NCI-H2227 (cell line): ENCODE data around the gene GARNL3.

Source experiments
- DNase-seq: peaks from one replicate; lab custom pipeline; 2025; ENCODE audit not compliant: unreplicated experiment; lab: John Stamatoyannopoulos, UW

Gene GARNL3

GRCh38 chr9:127346584-127346983, 82.0 kb downstream of the GARNL3 start:
- DNase-seq: no peak

- peak; percentile 19 for DNase-seq
Measured at GRCh38 chr9:127347831-127348776, 83.5 kb downstream of the GARNL3 start.

DNA sequence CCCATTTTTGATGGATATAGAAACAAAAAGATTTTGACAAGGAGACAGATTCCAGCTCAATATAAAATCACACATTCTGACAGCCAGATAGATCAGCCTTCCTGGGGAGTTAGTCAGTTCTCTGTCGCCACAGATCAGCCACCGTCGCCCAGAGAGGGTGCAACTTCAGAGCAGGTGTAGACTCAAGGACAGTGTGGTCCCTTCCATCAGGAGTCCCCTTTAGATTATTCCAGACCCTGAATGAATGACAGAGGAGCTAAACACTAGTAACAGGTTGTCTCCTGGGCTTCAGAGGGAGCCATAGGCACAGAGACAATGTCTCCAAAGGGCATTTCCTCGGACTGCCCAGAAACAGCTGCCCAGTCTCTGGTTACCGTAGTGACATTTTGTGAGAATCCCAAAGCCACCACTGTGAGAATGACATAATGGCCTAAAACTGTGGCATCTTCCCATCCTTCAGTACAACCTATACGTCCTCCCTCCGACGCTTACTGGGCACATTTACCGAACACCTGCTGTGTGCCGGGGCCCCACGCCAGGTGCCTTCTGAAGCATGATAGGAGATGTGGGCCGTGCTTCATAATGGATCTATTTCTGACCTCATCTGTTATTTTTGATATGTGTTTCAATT, 85.0 kb downstream of the GARNL3 start:
- no peak for DNase-seq

DNA sequence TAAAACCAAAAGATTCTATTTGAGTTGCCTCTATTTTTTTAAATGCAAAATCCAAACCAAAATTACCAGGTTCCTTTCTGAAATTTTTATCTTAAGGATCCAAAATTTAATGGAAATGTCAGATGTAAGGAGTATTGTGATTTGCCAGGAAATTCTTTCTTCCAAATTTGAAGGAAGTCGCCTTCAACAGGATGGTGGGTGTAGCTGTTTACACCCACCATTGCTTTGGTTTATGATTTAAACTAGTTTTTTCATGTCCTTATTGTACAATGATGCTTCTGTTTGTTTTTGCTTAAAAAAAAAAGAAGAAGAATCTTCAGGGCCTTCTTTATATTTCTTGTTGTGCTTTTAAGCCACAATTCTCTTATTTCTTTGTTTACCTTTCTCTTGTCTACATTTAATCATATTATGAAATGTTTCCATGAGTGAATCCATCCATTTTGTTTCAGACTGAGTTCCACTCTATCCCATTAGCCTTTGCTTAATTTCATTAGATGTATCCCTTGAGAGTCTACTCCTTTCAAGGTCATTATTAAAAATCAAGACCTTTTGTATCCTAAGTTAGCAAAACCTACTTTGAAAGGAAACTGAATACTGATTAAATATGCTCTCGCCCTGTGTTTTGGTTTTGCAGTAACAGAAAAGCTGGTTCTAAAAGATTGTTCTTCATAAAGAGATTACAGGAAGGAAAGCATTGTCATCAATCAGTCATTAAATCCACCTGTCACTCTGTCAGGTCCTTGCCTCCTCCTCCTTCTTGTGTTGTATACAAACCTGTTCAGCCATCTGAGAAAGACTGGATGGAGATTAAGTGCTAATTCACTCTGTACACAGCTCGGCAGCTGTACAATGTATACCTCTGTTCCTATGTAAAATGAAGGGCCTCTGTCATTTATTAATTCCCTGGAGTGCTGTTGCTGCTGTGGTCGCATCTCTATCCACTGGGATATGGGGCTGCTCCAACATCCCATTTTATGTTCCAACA, 86.9 kb downstream of the GARNL3 start:
- no peak for DNase-seq

DNA sequence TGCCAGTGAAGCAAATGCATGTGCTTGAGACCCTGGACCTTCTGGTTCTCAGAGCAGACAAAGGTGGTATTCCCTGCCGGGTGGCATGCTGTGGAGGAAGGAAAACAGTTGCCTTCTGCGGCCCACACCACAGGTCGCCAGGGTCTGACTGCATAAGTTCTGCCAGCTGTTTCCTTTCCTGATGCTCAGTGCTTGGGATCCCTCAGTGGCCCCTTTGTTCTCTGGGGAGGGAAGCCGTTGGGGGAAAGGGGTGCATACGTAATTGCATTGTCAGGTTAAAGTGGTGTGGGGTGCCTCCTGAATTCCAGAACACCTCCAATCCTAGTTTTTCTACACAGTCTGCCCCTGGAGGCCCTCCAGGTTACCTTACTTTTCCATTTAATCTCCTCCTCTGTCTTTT, 89.3 kb downstream of the GARNL3 start:
- DNase-seq: no peak

DNA sequence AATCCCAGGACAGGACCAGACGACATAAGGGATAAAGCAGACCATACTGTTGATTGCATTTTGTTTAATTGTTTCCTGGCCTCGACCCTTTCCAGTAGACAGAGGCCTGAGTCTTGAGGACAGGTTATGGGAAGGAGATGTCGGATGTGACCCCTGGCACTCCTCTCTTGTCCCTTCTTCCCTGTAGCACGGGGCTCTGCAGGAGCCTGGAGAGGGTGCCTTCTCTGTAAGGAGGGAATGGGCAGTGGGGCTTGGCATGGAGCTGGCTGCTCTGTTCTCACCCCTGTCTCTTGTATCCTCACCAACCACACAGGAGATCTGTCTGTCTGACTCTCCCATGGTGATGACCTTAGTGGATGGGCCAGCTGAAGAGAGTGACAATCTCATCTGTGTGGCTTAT, 92.3 kb downstream of the GARNL3 start:
- no peak for DNase-seq

DNA sequence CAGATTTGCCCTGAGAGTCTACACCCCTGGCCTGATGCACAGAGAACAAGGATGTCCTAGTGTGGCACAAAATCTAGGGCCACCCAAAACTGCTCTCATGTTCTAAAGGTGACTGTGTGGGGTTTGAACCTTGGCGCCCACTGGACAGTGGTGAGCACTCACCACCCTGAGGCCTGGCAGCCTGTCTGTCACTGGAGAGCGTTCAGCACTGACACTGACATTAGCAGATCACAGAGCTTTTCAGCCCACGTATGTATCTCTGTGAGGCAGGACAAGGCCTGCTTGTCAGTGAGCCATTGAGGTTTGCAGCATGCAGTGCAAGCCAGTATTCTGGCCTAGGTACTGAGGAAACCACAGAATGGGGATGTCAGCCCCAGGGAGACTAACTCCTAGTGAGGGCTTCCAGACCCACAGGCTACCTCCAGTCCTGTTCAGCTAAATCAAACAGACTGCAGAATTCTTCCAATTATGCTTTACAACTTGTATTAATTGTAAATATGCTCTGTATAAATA, 93.5 kb downstream of the GARNL3 start:
- DNase-seq: no peak

DNA sequence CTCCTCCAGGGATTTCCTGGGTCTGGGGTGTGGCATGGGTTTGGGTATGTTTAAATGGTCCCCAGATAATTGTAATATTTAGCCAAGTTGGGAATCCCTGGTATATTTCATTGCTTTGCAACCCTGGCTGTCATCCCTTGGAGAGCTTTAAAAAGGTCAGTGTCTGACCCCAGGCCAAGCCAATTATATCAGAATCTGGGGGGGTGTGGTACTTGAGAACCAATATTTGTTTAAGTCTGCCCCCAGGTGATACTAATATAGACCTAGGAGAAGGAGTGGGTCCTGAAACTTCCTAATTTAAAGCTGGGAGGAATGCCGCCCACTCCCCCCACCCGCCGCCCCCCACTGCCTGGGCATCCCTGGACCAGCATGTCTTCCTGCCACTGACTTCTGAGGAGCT, 94.2 kb downstream of the GARNL3 start:
- no peak for DNase-seq

GRCh38 chr9:127360250-127360649, 95.7 kb downstream of the GARNL3 start:
- DNase-seq: no peak

DNA sequence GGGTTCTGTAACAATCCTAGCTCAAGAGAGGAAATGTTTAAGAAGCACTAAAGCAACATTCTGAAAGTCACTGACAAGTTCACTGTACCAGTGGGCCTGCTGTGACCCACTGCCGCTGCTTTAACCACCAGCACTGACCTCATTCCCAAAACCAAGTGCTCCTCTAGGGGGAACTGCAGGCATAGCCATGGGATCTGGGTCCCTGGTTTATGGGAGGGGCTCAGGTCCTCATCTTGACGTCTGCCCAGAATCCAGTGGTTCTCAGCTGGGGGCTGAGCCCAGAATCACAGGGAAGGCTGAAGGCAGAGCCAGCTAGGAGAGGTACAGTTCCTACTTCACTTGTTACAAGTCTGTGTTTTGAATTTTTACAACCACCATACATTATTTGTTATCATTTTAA, 96.3 kb downstream of the GARNL3 start:
- no peak for DNase-seq

DNA sequence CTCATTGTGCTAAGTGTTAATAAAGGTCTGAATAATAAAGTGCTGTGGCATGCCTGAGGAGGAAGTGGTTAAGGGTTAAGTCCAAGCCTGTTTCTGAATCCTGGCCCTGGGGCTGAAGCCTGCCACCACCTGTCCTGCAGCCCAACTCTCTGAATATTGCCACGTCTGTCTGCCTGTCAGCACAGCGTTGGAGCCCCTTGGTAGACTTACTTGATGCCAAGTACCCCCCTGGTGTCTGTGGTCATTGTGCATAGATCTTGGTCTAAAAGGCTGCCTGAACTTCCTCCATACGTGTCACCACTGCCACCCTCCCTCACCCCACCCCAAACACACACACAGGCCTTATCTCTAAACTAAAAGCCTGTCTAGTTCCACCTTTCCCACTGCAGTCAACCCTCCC, 97.0 kb downstream of the GARNL3 start:
- DNase-seq: no peak

- no peak for DNase-seq
Measured at GRCh38 chr9:127362829-127363228, 98.3 kb downstream of the GARNL3 start.

DNA sequence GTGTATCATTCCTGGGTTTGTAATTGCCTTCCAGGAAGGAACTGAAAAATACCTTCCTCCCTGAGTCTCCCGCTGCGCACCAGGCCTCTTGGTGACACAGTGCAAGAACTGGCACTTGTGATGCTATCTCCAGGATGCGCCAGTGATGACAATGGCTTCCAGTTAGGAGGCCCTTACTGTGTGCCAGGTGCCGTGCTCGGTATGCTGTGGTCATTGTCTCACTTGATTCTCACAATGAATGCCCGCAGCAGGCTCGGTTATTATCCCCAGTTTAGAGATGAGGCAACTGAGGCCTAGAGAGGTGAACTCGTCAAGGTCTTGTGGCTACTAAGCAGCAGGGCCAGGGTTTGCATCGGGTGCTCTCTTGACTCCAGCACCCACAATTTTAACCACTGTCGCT, 100.9 kb downstream of the GARNL3 start:
- DNase-seq: no peak

DNA sequence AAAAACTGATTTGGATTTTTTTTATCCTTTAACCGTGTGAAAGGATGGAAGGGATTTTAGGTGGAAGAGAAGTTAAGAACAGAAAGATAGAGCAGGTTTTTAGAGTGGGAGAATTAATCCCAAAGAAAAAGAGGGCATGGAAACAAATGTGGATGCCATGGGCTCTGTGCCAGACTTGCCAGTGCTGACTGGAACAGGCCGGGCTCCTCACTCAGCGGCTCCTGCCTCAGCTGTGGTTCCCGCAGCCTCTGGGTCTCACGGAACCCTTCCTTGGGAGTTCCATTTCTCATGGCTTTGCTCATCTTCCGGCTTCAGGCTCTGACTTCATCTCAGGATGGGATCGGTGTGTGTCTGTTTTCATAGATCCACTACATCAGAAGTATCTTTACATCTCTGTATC, 102.0 kb downstream of the GARNL3 start:
- no peak for DNase-seq

GRCh38 chr9:127368852-127369402, 104.4 kb downstream of the GARNL3 start:
- DNase-seq: no peak

DNA sequence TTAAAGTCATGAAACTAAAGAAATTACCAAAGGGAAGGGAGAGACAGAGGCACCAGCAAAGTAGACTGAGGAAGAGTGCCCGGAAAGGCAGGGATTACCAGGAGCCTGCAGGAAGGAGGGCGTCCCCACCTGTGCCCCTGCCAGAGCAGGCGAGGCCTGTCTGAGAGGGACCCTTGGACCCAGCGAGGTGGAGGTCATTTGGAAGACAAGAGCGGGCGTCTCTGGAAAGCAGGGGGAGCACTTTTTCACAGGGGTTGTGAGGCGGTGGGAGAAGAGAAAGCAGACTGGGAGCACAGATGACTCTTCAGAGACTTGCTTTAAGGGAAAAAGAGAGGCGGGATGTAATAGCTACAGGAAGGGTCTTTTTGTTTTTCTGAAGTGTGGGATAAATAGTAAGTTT, 104.9 kb downstream of the GARNL3 start:
- DNase-seq: no peak

GRCh38 chr9:127370147-127370579, 105.6 kb downstream of the GARNL3 start:
- DNase-seq: no peak

DNA sequence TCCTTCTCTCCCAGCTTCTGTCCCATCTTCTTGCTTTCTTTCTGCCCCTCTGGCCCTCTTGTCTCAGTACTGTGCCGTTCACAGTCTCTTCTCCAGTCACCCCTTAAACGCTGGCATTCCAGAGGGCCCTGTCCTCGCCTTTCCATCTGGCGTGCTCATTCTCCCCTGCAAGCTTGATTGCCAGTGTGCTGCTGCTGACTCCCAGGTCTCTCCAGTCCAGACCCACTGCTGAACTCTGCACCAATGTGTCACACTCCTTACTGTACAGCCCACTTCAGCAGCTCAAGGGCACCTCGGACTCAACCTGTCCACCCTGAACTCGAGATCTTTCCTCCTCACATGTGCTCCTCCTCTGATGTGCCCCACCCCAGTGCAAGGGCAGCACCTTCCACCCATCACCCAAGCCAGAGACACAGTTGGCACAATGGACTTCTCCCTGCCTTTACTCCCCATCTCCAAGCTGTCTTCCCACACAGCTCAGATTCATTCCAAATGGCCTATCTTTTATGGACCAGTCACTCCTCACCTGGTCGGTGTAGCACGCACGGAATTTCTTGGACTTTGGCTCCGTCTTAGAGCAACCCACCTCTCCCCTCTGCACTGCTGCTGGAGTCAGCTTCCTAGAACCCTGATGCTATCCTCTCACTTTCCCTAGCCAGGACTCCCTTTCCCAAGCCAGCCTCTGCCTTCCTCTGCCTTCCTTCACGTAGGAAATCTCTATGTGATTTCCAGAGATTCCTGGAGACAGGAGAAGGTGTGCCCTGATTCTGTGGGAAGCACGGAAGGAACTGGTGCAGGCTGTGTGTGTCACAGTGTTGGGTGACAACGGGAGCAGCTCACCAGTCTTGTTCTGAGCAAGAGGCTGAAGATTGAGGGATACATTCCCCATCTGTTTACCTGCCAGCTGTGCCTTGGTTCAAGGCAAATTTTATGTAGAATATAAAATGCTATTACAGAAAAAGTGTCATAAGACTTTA, 106.4 kb downstream of the GARNL3 start:
- DNase-seq: no peak

- DNase-seq: no peak
Measured at GRCh38 chr9:127380479-127380878, 115.9 kb downstream of the GARNL3 start.

DNA sequence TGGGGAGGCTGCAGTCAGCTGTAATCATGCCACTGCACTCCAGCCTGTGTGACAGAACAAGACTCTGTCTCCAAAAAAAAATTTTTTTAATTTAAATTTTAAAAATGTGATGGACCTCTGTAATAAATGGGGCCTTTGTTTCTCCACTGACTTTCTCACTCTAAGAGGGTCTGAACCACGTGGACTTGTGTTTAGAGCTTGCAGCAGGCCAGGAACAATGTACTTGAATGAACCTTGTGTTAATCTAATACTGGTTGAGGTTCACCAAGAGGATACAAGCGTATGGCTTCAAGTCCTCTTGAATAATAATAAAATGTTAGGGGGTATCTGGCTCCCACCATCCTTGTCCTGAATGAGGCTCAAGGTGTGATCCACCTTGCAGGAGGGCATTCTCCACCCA, 118.0 kb downstream of the GARNL3 start:
- no peak for DNase-seq
